ENCODE results near the gene PRSS1.
A peak's percentile ranks its signal among the peaks of the same experiment; 100 is the strongest.
"Not testable (repeated sequence)": the region's sequence is repeated elsewhere in the genome, so short reads cannot be mapped to it uniquely, and the experiment has no call there.

Gene PRSS1

DNA sequence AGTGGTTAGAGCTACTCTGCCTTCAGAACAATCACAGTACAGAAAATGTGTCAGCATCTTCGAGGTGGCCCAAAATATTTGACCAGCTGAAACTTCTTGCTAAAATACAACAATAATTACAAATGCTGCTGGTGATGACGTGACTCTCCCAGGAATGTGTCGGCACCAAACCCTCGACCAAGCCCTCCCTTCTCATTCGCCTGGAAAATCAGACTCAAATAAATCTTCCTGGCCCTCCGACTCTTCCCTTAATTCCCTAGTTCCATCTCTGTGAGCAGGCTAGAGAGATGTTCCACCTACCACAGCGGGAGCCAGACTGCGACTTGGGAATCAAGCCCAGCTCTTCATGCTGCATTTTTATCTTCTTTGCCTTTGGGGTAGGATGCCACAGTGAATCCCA is 25.6 kb downstream of the PRSS1 start:
- no peak for DNase-seq

DNA sequence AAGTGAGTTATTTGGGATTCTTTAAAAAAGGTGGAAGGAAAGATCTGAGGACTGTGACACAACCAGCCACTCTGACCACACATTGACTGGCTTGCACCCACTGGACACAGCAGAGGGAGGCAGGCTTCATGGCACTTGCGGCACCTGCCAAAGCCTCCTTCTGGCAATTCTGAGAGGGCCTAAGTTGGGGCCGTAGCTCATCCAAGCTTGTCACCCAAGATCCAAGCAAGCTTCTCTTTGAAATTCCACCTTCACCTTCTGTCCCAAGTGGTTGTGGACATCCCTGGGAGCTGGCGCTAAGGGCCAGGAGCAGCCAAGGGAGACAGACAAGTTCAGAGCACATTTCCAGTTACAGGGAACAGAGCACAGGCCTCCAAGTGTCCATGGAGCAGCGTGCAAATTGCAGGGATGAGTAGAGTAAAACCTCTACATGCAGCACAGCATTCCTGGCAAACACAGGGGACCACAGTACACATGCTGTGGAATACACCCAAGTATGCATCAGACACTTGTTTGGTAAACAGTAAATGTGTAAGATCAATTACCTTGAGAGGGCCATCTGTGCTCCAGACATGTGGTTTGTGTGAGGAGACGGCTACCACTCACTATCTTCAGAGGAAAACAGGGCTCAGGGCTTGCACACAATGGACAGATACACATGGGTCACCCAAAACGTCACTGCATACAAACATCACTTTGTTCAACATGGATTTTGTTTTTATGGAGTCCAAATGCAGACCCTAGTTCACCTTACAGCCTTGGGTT is 26.3 kb downstream of the PRSS1 start:
- not testable (repeated sequence) for DNase-seq

DNA sequence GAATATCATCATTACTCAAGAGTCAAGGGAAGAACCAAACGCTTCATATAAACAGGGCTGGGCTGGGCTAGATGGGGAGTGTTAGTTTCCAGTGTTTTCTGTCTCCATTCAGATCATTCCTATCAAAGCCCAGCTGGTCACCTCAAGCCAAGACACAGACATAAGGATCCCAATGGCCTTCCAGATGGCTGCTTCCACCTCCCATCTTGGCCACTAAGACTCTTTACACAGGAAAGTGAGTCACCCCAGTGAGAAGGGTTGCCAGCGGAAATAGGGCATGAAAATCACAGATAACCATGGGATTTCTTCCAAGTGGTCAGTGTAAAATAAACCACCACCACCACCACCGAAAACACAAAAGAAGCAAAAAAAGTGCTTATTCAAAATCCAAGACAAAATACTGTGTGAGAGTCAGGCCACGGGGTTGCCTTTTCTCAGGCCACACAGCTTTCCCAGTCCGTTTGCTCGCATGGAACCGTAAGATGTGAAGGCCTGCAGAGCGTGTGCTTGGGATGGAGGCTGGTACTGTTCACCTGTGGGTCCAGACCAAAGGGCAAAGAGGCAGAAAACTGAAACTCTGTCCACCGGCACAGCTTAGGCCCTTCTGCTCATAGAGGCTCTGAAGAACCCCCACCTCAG is 27.1 kb downstream of the PRSS1 start:
- no peak for DNase-seq

DNA sequence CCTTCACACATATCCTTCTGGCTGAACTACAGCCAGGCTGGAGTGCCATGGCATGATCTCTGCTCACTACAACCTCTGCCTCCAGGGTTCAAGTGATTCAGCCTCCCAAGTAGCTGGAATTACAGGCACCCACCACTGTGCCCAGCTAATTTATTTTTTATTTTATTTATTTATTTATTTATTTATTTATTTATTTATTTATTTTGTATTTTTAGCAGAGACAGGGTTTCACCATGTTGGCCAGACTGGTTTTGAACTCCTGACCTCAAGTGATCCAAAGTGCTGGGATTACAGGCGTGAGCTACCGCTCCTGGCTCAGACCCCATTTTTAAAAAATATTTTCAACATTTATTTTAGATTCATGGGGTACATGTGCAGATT is 27.6 kb downstream of the PRSS1 start:
- DNase-seq: not testable (repeated sequence)

DNA sequence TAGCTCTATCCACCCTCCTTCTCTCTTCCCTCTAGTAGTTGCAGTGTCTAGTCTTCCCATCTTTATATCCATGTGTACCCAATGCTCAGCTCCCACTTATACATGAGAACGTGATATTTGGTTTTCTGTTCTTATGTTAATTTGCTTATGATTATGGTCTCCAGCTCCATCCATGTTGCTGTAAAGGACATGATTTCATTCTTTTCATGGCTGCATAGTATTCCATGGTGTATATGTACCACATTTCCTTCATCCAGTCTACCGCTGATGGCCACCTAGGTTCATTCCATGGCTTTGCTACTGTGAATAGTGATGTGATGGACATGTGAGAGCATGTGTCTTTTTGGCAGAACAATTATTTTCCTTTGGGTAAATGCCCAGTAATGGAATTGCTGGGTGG is 28.0 kb downstream of the PRSS1 start:
- no peak for DNase-seq

DNA sequence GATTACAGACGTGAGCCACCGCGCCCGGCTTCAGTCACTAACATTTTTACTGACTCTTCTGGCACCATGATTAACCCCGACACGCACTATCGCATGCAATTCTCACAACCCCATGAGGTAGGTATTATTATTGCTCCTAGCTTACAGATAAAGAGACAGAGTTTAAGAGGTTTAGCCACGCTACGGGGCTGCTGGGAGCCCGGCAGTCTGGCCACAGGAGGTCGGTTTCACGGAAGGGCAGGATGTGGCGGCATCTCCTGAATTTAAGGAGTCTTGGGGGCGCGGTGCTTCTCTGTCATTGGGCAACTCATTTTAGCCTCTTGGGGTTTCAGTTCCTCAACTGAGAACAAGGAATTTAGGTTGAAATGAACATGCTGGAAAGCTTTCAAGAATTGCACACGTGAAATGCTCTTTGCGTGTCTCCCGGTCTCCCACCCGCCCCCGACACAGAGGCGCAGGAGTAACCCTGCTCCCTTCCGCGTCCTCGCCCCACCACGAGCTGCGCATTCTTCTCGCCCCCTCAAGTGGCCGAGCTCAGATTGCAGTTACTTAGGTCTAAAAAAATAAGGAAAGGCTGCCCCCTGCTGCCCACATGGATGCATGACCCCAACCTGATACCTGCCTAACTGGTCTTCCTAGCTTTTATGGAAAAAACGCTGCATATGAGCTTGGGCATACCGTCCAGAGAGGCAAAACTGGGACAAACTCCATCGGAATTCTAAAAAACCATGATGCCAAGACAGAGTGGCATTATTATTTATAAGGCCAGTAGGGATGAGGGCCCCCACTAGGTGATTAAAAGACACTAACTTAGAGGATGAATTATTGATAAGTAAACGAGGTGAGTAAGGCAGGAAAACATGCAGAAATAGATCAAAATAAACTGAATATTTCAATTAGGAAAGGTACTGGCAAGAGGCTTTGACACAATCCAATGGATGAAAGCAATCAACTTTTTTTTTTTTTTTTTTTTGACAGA is 33.9 kb downstream of the PRSS1 start:
- DNase-seq: peak; percentile 11

DNA sequence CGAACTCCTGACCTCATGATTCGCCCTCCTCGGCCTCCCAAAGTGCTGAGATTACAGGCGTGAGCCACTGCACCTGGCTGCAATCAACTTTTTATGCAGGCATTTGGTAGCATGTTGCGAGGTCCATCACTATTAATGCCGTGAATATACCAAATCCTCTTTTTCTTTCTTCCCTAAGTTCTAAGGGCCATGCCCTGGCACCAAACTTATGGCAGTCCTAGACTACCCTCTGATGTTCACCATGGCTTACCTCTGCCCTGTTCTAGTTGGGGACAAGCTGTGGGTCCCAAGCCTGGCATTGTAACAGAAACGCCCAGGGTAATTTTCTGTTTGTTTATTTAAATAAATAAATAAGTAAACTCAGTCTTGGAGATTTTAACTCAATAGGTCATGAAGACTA is 34.8 kb downstream of the PRSS1 start:
- no peak for DNase-seq

DNA sequence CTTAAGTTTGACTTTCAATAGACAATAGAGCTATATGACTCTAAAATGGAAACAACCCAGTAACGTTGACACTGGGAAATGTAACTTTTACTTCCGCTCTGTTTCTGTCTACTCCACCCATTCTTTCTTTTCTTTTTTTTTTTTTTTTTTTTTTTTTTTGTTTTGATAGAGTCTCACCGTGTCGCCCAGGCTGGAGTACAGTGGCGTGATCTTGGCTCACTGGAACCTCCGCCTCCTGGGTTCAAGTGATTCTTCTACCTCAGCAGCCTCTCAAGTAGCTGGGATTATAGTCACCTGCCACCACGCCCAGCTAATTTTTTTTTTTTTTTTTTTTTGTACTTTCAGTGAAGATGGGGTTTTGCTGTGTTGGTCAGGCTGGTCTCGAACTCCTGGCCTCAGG is 35.4 kb downstream of the PRSS1 start:
- no peak for DNase-seq

DNA sequence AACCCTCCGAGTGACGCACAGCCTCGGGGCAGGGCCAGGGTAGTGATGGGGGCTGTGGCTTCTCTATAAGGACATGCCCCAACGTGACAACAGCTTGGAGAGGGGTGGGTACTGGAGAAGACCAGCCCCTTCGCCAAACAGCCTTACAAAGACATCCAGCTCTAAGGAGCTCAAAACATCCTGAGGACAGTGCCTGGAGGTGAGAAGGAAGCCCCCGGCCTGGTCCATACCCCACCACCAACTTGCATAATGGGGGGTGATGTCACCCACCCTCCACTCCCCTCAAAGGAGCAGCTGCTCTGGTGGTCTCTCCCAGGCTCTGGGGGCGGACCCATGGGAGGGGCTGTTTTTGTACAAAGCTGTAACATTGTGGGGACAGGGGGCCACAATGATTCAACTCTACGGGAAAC is 36.6 kb downstream of the PRSS1 start:
- no peak for DNase-seq

DNA sequence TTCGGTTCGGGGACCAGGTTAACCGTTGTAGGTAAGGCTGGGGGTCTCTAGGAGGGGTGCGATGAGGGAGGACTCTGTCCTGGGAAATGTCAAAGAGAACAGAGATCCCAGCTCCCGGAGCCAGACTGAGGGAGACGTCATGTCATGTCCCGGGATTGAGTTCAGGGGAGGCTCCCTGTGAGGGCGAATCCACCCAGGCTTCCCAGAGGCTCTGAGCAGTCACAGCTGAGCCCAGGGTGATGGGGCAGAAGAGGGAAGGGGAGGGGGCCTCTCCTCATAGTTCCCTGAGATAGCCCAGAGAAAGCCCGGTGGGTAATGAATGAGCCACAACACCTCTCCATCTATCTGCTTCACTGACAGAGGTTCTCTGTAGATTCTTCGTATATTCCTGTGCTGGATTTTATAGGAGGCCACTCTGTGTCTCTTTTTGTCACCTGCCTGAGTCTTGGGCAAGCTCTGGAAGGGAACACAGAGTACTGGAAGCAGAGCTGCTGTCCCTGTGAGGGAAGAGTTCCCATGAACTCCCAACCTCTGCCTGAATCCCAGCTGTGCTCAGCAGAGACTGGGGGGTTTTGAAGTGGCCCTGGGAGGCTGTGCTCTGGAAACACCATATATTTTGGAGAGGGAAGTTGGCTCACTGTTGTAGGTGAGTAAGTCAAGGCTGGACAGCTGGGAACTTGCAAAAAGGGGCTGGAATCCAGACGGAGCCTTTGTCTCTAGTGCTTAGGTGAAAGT is 37.9 kb downstream of the PRSS1 start:
- no peak for DNase-seq

DNA sequence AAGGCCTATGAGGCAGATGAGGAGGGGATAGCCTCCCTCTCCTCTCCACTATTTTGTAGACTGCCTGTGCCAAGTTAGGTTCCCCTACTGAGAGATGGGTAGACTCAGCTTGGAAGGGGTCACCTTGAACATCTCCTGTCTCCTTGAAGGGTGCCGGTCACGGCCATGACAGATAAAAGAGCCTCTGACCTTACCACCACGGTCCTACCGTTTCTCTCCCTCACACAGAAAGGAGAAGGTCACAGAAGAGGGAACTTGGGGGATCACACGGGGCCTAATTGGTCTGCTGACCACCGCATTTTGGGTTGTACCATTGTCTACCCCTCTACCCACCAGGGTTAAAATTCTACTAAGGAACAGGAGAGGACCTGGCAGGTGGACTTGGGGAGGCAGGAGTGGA is 38.5 kb downstream of the PRSS1 start:
- DNase-seq: no peak

DNA sequence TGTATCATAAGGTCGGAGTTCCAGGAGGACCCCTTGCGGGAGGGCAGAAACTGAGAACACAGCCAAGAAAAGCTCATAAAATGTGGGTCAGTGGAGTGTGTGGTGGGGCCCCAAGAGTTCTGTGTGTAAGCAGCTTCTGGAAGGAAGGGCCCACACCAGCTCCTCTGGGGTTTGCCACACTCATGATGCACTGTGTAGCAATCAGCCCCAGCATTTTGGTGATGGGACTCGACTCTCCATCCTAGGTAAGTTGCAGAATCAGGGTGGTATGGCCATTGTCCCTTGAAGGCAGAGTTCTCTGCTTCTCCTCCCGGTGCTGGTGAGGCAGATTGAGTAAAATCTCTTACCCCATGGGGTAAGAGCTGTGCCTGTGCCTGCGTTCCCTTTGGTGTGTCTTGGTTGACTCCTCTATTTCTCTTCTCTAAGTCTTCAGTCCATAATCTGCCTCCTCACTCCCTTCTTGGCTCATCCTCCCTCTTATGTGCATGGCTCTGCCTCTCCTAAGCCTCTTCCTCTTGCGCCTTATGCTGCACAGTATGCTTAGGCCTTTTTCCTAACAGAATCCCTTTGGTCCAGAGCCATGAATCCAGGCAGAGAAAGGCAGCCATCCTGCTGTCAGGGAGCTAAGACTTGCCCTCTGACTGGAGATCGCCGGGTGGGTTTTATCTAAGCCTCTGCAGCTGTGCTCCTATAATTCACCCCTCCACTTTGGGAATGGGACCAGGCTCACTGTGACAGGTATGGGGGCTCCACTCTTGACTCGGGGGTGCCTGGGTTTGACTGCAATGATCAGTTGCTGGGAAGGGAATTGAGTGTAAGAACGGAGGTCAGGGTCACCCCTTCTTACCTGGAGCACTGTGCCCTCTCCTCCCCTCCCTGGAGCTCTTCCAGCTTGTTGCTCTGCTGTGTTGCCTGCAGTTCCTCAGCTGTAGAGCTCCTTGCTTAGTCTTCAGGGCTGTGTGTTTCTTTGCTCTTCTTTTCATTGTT is 39.3 kb downstream of the PRSS1 start:
- no peak for DNase-seq

DNA sequence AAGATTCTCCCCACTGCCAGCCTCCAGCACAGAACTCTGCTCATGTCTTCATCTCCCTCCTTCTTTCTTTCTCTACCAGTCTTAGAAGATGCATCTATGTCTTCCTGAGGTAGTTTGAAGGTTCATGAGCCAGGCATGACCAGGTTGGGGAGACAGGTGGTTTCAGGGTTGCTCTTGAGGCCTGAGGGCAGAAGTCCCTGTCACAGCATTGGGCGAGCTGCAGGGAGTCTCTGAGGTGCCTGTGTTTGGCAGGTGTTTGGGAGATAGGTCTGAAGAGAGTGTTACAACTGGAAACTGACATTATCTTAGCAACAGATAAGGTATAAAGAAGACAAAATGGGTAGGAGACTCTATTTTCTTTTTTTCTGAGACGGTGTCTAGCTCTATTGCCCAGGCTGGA is 40.2 kb downstream of the PRSS1 start:
- DNase-seq: no peak

DNA sequence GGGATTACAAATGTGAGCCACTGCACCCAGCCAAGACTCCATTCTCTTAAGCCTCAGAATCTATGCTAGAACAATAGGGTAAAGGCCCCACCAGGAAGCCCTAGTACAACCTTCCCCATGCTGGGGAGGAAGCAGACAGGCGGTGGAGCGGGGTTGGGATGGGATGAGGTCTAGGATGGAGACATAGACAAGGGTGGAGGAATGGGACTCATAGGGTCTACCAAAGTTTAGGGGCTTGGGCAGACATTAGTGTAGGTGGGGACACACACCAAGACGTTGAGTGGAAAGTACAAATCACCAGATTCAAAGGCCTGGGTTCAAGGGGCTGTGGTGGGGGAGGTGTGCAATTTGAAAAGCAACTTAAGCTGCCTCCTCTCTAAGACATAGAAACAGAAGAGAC is 40.8 kb downstream of the PRSS1 start:
- DNase-seq: no peak

DNA sequence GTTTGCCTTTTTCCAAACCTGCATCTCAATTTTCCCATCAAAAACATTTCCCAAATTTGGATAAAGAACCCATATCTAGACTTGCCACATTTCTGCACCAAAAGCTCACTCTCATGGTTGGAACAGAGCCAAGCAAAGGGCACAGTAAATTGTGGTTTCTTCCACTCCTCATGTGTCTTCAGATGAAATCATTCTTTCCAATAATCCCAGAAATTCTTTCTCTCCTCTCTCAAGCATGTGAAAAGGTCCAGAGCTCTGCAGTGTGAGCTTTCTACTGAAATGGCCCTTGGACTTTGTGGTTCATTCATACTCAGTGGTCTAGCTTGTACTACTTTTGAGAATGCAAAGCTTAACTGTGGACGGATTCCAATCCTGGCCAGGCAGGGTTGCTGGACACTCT is 41.3 kb downstream of the PRSS1 start:
- DNase-seq: no peak

DNA sequence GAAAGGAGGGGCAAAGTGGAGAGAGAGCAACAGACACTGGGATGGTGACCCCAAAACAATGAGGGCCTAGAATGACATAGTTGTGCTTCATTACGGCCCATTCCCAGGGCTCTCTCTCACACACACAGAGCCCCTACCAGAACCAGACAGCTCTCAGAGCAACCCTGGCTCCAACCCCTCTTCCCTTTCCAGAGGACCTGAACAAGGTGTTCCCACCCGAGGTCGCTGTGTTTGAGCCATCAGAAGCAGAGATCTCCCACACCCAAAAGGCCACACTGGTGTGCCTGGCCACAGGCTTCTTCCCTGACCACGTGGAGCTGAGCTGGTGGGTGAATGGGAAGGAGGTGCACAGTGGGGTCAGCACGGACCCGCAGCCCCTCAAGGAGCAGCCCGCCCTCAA is 42.2 kb downstream of the PRSS1 start:
- no peak for DNase-seq

DNA sequence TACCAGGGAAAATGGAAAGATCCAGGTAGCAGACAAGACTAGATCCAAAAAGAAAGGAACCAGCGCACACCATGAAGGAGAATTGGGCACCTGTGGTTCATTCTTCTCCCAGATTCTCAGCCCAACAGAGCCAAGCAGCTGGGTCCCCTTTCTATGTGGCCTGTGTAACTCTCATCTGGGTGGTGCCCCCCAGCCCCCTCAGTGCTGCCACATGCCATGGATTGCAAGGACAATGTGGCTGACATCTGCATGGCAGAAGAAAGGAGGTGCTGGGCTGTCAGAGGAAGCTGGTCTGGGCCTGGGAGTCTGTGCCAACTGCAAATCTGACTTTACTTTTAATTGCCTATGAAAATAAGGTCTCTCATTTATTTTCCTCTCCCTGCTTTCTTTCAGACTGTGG is 42.9 kb downstream of the PRSS1 start:
- no peak for DNase-seq

DNA sequence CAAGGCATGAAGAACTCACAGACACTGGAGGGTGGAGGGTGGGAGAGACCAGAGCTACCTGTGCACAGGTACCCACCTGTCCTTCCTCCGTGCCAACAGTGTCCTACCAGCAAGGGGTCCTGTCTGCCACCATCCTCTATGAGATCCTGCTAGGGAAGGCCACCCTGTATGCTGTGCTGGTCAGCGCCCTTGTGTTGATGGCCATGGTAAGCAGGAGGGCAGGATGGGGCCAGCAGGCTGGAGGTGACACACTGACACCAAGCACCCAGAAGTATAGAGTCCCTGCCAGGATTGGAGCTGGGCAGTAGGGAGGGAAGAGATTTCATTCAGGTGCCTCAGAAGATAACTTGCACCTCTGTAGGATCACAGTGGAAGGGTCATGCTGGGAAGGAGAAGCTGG is 43.3 kb downstream of the PRSS1 start:
- no peak for DNase-seq

DNA sequence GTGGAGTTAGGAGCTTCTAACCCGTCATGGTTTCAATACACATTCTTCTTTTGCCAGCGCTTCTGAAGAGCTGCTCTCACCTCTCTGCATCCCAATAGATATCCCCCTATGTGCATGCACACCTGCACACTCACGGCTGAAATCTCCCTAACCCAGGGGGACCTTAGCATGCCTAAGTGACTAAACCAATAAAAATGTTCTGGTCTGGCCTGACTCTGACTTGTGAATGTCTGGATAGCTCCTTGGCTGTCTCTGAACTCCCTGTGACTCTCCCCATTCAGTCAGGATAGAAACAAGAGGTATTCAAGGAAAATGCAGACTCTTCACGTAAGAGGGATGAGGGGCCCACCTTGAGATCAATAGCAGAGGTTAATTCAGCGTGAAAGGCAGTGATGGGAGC is 43.9 kb downstream of the PRSS1 start:
- DNase-seq: no peak

DNA sequence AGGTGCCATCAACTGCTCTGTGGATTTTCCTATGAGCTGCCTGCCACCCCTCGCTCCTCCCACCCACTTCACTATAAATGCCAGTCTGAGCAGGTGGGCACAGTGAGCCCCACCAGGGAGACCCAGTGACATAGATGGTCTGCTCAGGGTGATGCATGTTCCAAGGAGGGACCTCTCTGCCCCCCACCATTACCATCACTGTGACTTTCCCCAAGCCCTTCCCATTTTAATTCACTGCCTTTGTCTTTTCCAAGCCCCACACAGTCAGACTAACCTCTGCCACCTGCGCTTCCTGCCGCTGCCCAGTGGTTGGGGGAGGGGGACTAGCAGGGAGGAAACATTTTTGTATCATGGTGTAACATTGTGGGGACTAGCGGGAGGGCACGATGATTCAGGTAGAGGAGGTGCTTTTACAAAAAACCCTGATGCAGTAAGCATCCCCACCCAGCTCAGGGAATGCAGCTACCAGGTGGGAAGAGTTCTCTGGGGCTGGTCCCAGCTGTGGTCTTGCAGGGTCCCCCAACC is 46.1 kb downstream of the PRSS1 start:
- DNase-seq: no peak

DNA sequence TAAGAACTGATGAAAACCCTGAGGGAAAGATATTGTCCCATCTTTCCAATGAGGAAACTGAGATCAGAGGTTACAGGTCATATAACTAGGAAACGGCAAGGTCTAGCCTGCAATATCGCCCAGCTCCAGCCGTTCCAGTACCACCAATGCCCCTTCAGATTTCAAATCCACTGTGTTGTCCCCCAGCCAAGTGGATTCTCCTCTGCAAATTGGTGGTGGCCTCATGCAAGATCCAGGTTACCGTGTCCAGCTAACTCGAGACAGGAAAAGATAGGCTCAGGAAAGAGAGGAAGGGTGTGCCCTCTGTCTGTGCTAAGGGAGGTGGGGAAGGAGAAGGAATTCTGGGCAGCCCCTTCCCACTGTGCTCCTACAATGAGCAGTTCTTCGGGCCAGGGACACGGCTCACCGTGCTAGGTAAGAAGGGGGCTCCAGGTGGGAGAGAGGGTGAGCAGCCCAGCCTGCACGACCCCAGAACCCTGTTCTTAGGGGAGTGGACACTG is 46.8 kb downstream of the PRSS1 start:
- DNase-seq: no peak

Data from NCI-H774 (cell line).